Caki2 (cell line): ENCODE measurements around the gene PCDHA9. TPM values are rescaled to one million over a fixed set of nuclear protein-coding genes. Genes with fewer than 3 reads are reported as not detected.
"Not testable (repeated sequence)": the region's sequence is repeated elsewhere in the genome, so short reads cannot be mapped to it uniquely, and the experiment has no call there.

Experiments used
- DNase-seq: peaks from one replicate; pipeline ENCODE4 v3.0.0-alpha.2; 2015; ENCODE audit warnings: low read depth
- in situ Hi-C: cut with HindIII; loops from 2 replicates; pipeline ENCODE4 v1.10.0; 2016; ENCODE audit warnings: low sequenced_read_pairs, low pct_unique_long_range_greater_than_20kb, mixed read lengths
- total RNA-seq: library from RNA; depleted of rRNA; stranded (reverse); fragments of >200 nt; shearing (Covaris generic); gene quantifications from 2 replicates; pipeline ENCODE4 v1.2.3, GENCODE V29; 2014; ENCODE audit warnings: low replicate concordance; rRNA removed

PCDHA9 gene
- total RNA-seq, result not detected in 2 replicates

GRCh38 chr5:140848139-140849102 is at the start of gene PCDHA9:
Gene PCDHA9 (plus strand): TSS chr5:140848382. CDS start chr5:140848496, 114 bp downstream.
- DNase-seq, in situ Hi-C loops: not testable (repeated sequence)

- in situ Hi-C loops, result no loop called here
- no peak for DNase-seq
Measured at GRCh38 chr5:140800816-140801493, 47.2 kb upstream of the PCDHA9 start, which contains the start of gene PCDHA3. Gene PCDHA3 (plus strand): TSS chr5:140801057.

- in situ Hi-C loops, result no loop called here
- no peak for DNase-seq
Measured at GRCh38 chr5:140801494-140801841, 46.7 kb upstream of the PCDHA9 start.

GRCh38 chr5:140802381-140802780 is 45.8 kb upstream of the PCDHA9 start:
- in situ Hi-C loops, DNase-seq: not testable (repeated sequence)

GRCh38 chr5:140802781-140803271 is 45.4 kb upstream of the PCDHA9 start:
- no peak for DNase-seq

GRCh38 chr5:140806834-140807775 is 41.1 kb upstream of the PCDHA9 start, which contains the start of gene PCDHA4:
Gene PCDHA4 (plus strand): TSS chr5:140807068.
- DNase-seq, result peak; percentile 69
- in situ Hi-C loops, result no loop called here

More at GRCh38 chr5:140802781-140803271, 45.4 kb upstream of the PCDHA9 start:
- in situ Hi-C loops, result no loop called here

GRCh38 chr5:140808241-140808888 is 39.8 kb upstream of the PCDHA9 start:
- DNase-seq, in situ Hi-C loops: not testable (repeated sequence)

GRCh38 chr5:140808889-140809291 is 39.3 kb upstream of the PCDHA9 start:
- in situ Hi-C loops, result no loop called here

GRCh38 chr5:140821375-140822280 is 26.6 kb upstream of the PCDHA9 start, which contains the start of gene PCDHA5:
Gene PCDHA5 (plus strand): TSS chr5:140821613.
- peak; percentile 61 for DNase-seq
- in situ Hi-C loops, result no loop called here

More at GRCh38 chr5:140808889-140809291, 39.3 kb upstream of the PCDHA9 start:
- no peak for DNase-seq

GRCh38 chr5:140822281-140822629 is 25.9 kb upstream of the PCDHA9 start:
- in situ Hi-C loops, result no loop called here
- no peak for DNase-seq

- in situ Hi-C loops, DNase-seq: not testable (repeated sequence)
Measured at GRCh38 chr5:140822969-140823368, 25.2 kb upstream of the PCDHA9 start.

GRCh38 chr5:140823475-140823874 is 24.7 kb upstream of the PCDHA9 start:
- no peak for DNase-seq
- in situ Hi-C loops, result no loop called here

- DNase-seq, result no peak
- in situ Hi-C loops, result no loop called here
Measured at GRCh38 chr5:140827704-140828361, 20.3 kb upstream of the PCDHA9 start, which contains the start of gene PCDHA6. Gene PCDHA6 (plus strand): TSS chr5:140827960. CDS start chr5:140828092, 132 bp downstream.

- in situ Hi-C loops, result no loop called here
- no peak for DNase-seq
Measured at GRCh38 chr5:140828362-140828737, 19.8 kb upstream of the PCDHA9 start.

- in situ Hi-C loops, DNase-seq: not testable (repeated sequence)
Measured at GRCh38 chr5:140829511-140830501, 18.4 kb upstream of the PCDHA9 start.
